Measurements from ENCODE around the gene GART.

- TF ChIP-seq CTCF (conservative IDR thresholded peaks at IDR 0.05 in 1 of 2, IDR thresholded peaks at IDR 0.05 in 1 of 2; ENCODE audit: extremely low read depth in 1 of 2, insufficient read depth in 1 of 2, low read depth in 1 of 2, low read length in 2 of 2): no peak
- no peak for TF ChIP-seq EZH2 (IDR thresholded peaks at IDR 0.05; ENCODE audit: borderline replicate concordance, low read length)
Measured at GRCh38 chr21:33584455-33584854, 42.5 kb upstream of the GART start.
